Neuronal stem cell (in vitro differentiated cells): ENCODE data around the gene KBTBD4.

Experiments used
- DNase-seq: peaks from one replicate; pipeline ENCODE4 v3.0.0-alpha.2; 2013; ENCODE audit warnings: low spot score
- H2AFZ ChIP-seq: one replicate; pipeline ENCODE4 v1.6.1; 2013; ENCODE audit warnings: mild to moderate bottlenecking, low read length, inconsistent platforms
- H2AK5ac ChIP-seq: 2 replicates; pipeline ENCODE4 v1.6.1; 2013; ENCODE audit warnings: low read depth, mild to moderate bottlenecking, inconsistent platforms, low read length, moderate library complexity, mixed read lengths
- H2BK120ac ChIP-seq: 2 replicates; pipeline ENCODE4 v1.6.1; 2013; ENCODE audit warnings: low read depth, mild to moderate bottlenecking, inconsistent platforms, low read length, moderate library complexity, mixed read lengths
- H2BK12ac ChIP-seq: one replicate; pipeline ENCODE4 v1.6.1; 2013; ENCODE audit warnings: low read length, inconsistent platforms
- H2BK15ac ChIP-seq: 2 replicates; pipeline ENCODE4 v1.6.1; 2013; ENCODE audit warnings: mild to moderate bottlenecking, low read length, inconsistent platforms, mixed read lengths
- H2BK5ac ChIP-seq: one replicate; pipeline ENCODE4 v1.6.1; 2013; ENCODE audit warnings: inconsistent platforms, mild to moderate bottlenecking, low read length, moderate library complexity
- H3K14ac ChIP-seq: one replicate; pipeline ENCODE4 v1.6.1; 2013; ENCODE audit warnings: low read length, inconsistent platforms
- H3K18ac ChIP-seq: 2 replicates; pipeline ENCODE4 v1.6.1; 2013; ENCODE audit warnings: low read length, inconsistent platforms
- H3K23ac ChIP-seq: 2 replicates; pipeline ENCODE4 v1.6.1; 2013; ENCODE audit warnings: low read depth, mild to moderate bottlenecking, mixed read lengths, low read length, inconsistent platforms; ENCODE audit not compliant: poor library complexity
- H3K27ac ChIP-seq: replicated peaks from 3 replicates; pipeline ENCODE4 v1.5.1; 2013; ENCODE audit warnings: low read length, inconsistent platforms
- H3K27me3 ChIP-seq, 3 experiments: 2 replicates each; pipeline ENCODE4 v1.6.1; 2013; ENCODE audit warnings: low read length in 3 of 3, mild to moderate bottlenecking in 2 of 3, inconsistent platforms in 1 of 3, low read depth in 1 of 3, mixed read lengths in 1 of 3, moderate library complexity in 1 of 3; ENCODE audit not compliant: control insufficient read depth in 3 of 3, insufficient read depth in 3 of 3
- H3K36me3 ChIP-seq, 2 donors: replicated peaks in 1 of 2; 2 replicates each; pipeline ENCODE4 v1.6.1; 2013; ENCODE audit warnings: low read length in 2 of 2; ENCODE audit not compliant: control insufficient read depth in 2 of 2, insufficient read depth in 2 of 2
- H3K4ac ChIP-seq: 2 replicates; pipeline ENCODE4 v1.6.1; 2013; ENCODE audit warnings: inconsistent platforms, mild to moderate bottlenecking, low read length, moderate library complexity
- H3K4me1 ChIP-seq, 2 donors: 1 replicate in 1 of 2; 2 replicates in 1 of 2; pipeline ENCODE4 v1.6.1; 2013; ENCODE audit warnings: low read length in 2 of 2, low read depth in 1 of 2; ENCODE audit not compliant: control insufficient read depth in 2 of 2, insufficient read depth in 1 of 2
- H3K4me2 ChIP-seq: one replicate; pipeline ENCODE4 v1.6.1; 2013; ENCODE audit warnings: mild to moderate bottlenecking, low read length, inconsistent platforms; ENCODE audit not compliant: insufficient read depth, poor library complexity, severe bottlenecking
- H3K4me3 ChIP-seq, 2 donors: 2 replicates each; pipeline ENCODE4 v1.5.1; 2013; ENCODE audit warnings: low read length in 2 of 2, mild to moderate bottlenecking in 2 of 2, inconsistent platforms in 1 of 2, moderate library complexity in 1 of 2
- H3K79me1 ChIP-seq: one replicate; pipeline ENCODE4 v1.6.1; 2013; ENCODE audit warnings: low read depth, mild to moderate bottlenecking, inconsistent platforms, low read length, moderate library complexity
- H3K9ac ChIP-seq: one replicate; pipeline ENCODE4 v1.6.1; 2013; ENCODE audit warnings: mild to moderate bottlenecking, low read depth, low read length, inconsistent platforms; ENCODE audit not compliant: poor library complexity
- H3K9me3 ChIP-seq, 2 donors: replicated peaks in 1 of 2; 2 replicates each; pipeline versions ENCODE3 to v1.6.1; 2013; ENCODE audit warnings: low read length in 2 of 2, mild to moderate bottlenecking in 2 of 2, inconsistent platforms in 1 of 2, low read depth in 1 of 2, mixed read lengths in 1 of 2, moderate library complexity in 1 of 2; ENCODE audit not compliant: control insufficient read depth in 2 of 2, insufficient read depth in 1 of 2
- H4K8ac ChIP-seq: one replicate; pipeline ENCODE4 v1.6.1; 2013; ENCODE audit warnings: low read depth, mild to moderate bottlenecking, inconsistent platforms, low read length, moderate library complexity
- H4K91ac ChIP-seq: one replicate; pipeline ENCODE4 v1.6.1; 2013; ENCODE audit warnings: low read length, low read depth, mild to moderate bottlenecking, inconsistent platforms; ENCODE audit not compliant: poor library complexity
- WGBS, 2 donors: extraction: QIAGEN DNeasy Blood & Tissue Kit; methylation state at CpG; one replicate each; pipeline ENCODE4 v1.1.7; 2013; ENCODE audit warnings: missing lambda C conversion rate in 2 of 2, mixed read lengths in 1 of 2; ENCODE audit not compliant: insufficient read length in 2 of 2, insufficient replicate concordance in 1 of 2; ENCODE audit errors: extremely low coverage in 2 of 2; 5-methylcytosine and 5-hydroxymethylcytosine counted together

Gene KBTBD4

GRCh38 chr11:47538741-47539565 lies 39.8 kb downstream of the KBTBD4 start:
- no CpG with 5 or more reads among the region's 10 CpGs for WGBS, 2 donors
- no peaks in the 10 kb centered on the region for H3K27me3 ChIP-seq
- no peak overlapping the region for H3K18ac ChIP-seq
- no peak overlapping the region for H2BK5ac ChIP-seq
- no peak overlapping the region for H3K4me3 ChIP-seq
- no peak overlapping the region for H3K4me2 ChIP-seq
- peaks cover 0 to 57% of the 10 kb centered on the region in 2 donors for H3K36me3 ChIP-seq
- H3K27ac ChIP-seq: no peak overlapping the region
- no peak overlapping the region for H2BK12ac ChIP-seq
- H4K91ac ChIP-seq: no peak overlapping the region
- H2BK15ac ChIP-seq: no peak overlapping the region
- peaks cover 0 to 5% of the 10 kb centered on the region in 2 donors for H3K4me1 ChIP-seq
- H3K9ac ChIP-seq: no peak overlapping the region
- no peak for DNase-seq
- no peak overlapping the region for H3K4ac ChIP-seq
- H2BK120ac ChIP-seq: no peak overlapping the region
- H3K14ac ChIP-seq: no peak overlapping the region
- no peaks in the 10 kb centered on the region for H3K9me3 ChIP-seq
- no peak overlapping the region for H4K8ac ChIP-seq
- no peak overlapping the region for H2AFZ ChIP-seq
- H3K23ac ChIP-seq: no peak overlapping the region
- H3K79me1 ChIP-seq: peaks cover 4% of the 10 kb centered on the region
- no peak overlapping the region for H2AK5ac ChIP-seq

GRCh38 chr11:47536915-47537314 lies 41.9 kb downstream of the KBTBD4 start:
- H3K4me2 ChIP-seq: no peak overlapping the region
- no peak for DNase-seq
- H2BK15ac ChIP-seq: no peak overlapping the region
- H2BK120ac ChIP-seq: no peak overlapping the region
- no peak overlapping the region for H2BK12ac ChIP-seq
- H4K91ac ChIP-seq: no peak overlapping the region
- no CpG with 5 or more reads among the region's 3 CpGs for WGBS, 2 donors
- peaks cover 0 to 44% of the 10 kb centered on the region in 2 donors for H3K36me3 ChIP-seq
- H3K23ac ChIP-seq: no peak overlapping the region
- no peak overlapping the region for H3K18ac ChIP-seq
- H2AFZ ChIP-seq: no peak overlapping the region
- H3K79me1 ChIP-seq: no peaks in the 10 kb centered on the region
- H3K27me3 ChIP-seq: no peaks in the 10 kb centered on the region
- no peak overlapping the region for H3K9ac ChIP-seq
- no peak overlapping the region for H2BK5ac ChIP-seq
- no peak overlapping the region for H4K8ac ChIP-seq
- no peak overlapping the region for H2AK5ac ChIP-seq
- no peaks in the 10 kb centered on the region for H3K9me3 ChIP-seq
- H3K27ac ChIP-seq: no peak overlapping the region
- H3K4me3 ChIP-seq: no peak overlapping the region
- no peak overlapping the region for H3K14ac ChIP-seq
- H3K4ac ChIP-seq: no peak overlapping the region
- H3K4me1 ChIP-seq: peaks cover 7 to 11% of the 10 kb centered on the region in 2 donors

- no peak overlapping the region for H2BK120ac ChIP-seq
- H3K36me3 ChIP-seq: peaks cover 0 to 46% of the 10 kb centered on the region in 2 donors
- H2BK12ac ChIP-seq: no peak overlapping the region
These were observed 44.0 kb downstream of the KBTBD4 start for GRCh38 chr11:47534704-47535251.

GRCh38 chr11:47533690-47534151 lies 45.0 kb downstream of the KBTBD4 start:
- no peak overlapping the region for H2AFZ ChIP-seq
- H2BK120ac ChIP-seq: no peak overlapping the region
- H4K91ac ChIP-seq: no peak overlapping the region
- H3K18ac ChIP-seq: no peak overlapping the region
- H3K4me2 ChIP-seq: no peak overlapping the region
- no peak overlapping the region for H2AK5ac ChIP-seq
- no peak overlapping the region for H3K4ac ChIP-seq
- H3K27ac ChIP-seq: no peak overlapping the region
- H3K27me3 ChIP-seq: no peaks in the 10 kb centered on the region
- no peaks in the 10 kb centered on the region for H3K9me3 ChIP-seq
- no peak overlapping the region for H3K14ac ChIP-seq
- H2BK15ac ChIP-seq: no peak overlapping the region
- H4K8ac ChIP-seq: no peak overlapping the region
- H3K4me3 ChIP-seq: no peak overlapping the region
- H3K79me1 ChIP-seq: peaks cover 3% of the 10 kb centered on the region
- H3K4me1 ChIP-seq: peaks cover 1 to 11% of the 10 kb centered on the region in 2 donors
- H2BK12ac ChIP-seq: no peak overlapping the region
- no peak overlapping the region for H3K9ac ChIP-seq
- H2BK5ac ChIP-seq: no peak overlapping the region
- peaks cover 0 to 53% of the 10 kb centered on the region in 2 donors for H3K36me3 ChIP-seq
- no CpG with 5 or more reads among the region's 2 CpGs for WGBS, 2 donors
- no peak overlapping the region for H3K23ac ChIP-seq
- DNase-seq: no peak

More at GRCh38 chr11:47534704-47535251, 44.0 kb downstream of the KBTBD4 start:
- no peak overlapping the region for H3K4ac ChIP-seq
- H2BK15ac ChIP-seq: no peak overlapping the region
- H3K9ac ChIP-seq: no peak overlapping the region
- H3K27me3 ChIP-seq: no peaks in the 10 kb centered on the region
- H4K91ac ChIP-seq: no peak overlapping the region
- no peak overlapping the region for H3K14ac ChIP-seq
- no peak overlapping the region for H2AFZ ChIP-seq
- H3K23ac ChIP-seq: no peak overlapping the region
- no peak for DNase-seq
- no peak overlapping the region for H3K18ac ChIP-seq
- no peak overlapping the region for H3K4me2 ChIP-seq
- peaks cover 3% of the 10 kb centered on the region for H3K79me1 ChIP-seq
- H2BK5ac ChIP-seq: no peak overlapping the region
- no peak overlapping the region for H3K4me3 ChIP-seq
- H3K9me3 ChIP-seq: no peaks in the 10 kb centered on the region
- no peak overlapping the region for H3K27ac ChIP-seq
- H4K8ac ChIP-seq: no peak overlapping the region
- no CpG with 5 or more reads among the region's 4 CpGs for WGBS, 2 donors
- no peak overlapping the region for H2AK5ac ChIP-seq
- peaks cover 7 to 11% of the 10 kb centered on the region in 2 donors for H3K4me1 ChIP-seq
